GM13976 (cell line): ENCODE measurements around the gene AGAP3.

Experiments
- DNase-seq: peaks from one replicate; pipeline ENCODE4 v3.0.0; 2012; ENCODE audit warnings: low spot score
- CTCF ChIP-seq: IDR thresholded peaks from 2 replicates; pipeline ENCODE4 v1.5.1; 2012; ENCODE audit warnings: borderline replicate concordance, mild to moderate bottlenecking; ENCODE audit not compliant: insufficient read depth; ENCODE audit errors: extremely low read depth, missing control alignments, control extremely low read depth
- in situ Hi-C: fragments of 300-500 bp; cut with MboI; formaldehyde crosslinking; loops from one replicate; pipeline ENCODE4 v1.12.0; 2022; ENCODE audit warnings: low sequenced_read_pairs, mixed read lengths, inconsistent platforms; ENCODE audit not compliant: unreplicated experiment

Gene AGAP3

GRCh38 chr7:151068069-151068773 is 18.1 kb upstream of the AGAP3 start:
- no peak for TF ChIP-seq CTCF
- no peak for DNase-seq
- in situ Hi-C loops, result no loop called here

- in situ Hi-C loops, result no loop called here
- no peak for DNase-seq
- TF ChIP-seq CTCF, result no peak
Observed at GRCh38 chr7:151069841-151070573, 16.3 kb upstream of the AGAP3 start.

GRCh38 chr7:151070574-151070960 is 15.7 kb upstream of the AGAP3 start:
- in situ Hi-C loops, result no loop called here
- TF ChIP-seq CTCF, result no peak
- DNase-seq, result no peak

GRCh38 chr7:151071032-151071866 is 15.0 kb upstream of the AGAP3 start:
- DNase-seq, result no peak
- in situ Hi-C loops, result no loop called here

GRCh38 chr7:151073990-151074389 is 12.3 kb upstream of the AGAP3 start:
- no peak for TF ChIP-seq CTCF
- in situ Hi-C loops, result no loop called here
- DNase-seq, result no peak

More at GRCh38 chr7:151071032-151071866, 15.0 kb upstream of the AGAP3 start:
- TF ChIP-seq CTCF, result no peak
